RWPE2 (cell line): ENCODE results near the gene ACADL.

ENCODE experiments used
- ATAC-seq: fragments of 200-7000 bp; cut with Tn5 transposase; 3 replicates; pipeline ENCODE4 v1.9.1; 2021; ENCODE audit warnings: low read depth
- DNase-seq: peaks from one replicate; pipeline ENCODE4 v3.0.0-alpha.2; 2020; ENCODE audit warnings: low spot score
- H3K27ac ChIP-seq: fragments of 450-650 bp; 2 replicates; pipeline ENCODE4 v1.5.1; 2017; ENCODE audit warnings: mild to moderate bottlenecking; ENCODE audit not compliant: poor library complexity, severe bottlenecking
- H3K27me3 ChIP-seq: fragments of 250-450 bp; sonication (Bioruptor Pico); 2 replicates; pipeline ENCODE4 v1.5.1; 2021; ENCODE audit warnings: mild to moderate bottlenecking, moderate library complexity; ENCODE audit not compliant: insufficient read depth, poor library complexity, severe bottlenecking
- H3K36me3 ChIP-seq: fragments of 250-450 bp; sonication (Bioruptor Pico); 2 replicates; pipeline ENCODE4 v1.5.1; 2020; ENCODE audit warnings: low read depth, mild to moderate bottlenecking, moderate library complexity
- H3K4me1 ChIP-seq: fragments of 250-450 bp; sonication (Bioruptor Pico); 2 replicates; pipeline ENCODE4 v1.5.1; 2021; ENCODE audit warnings: mild to moderate bottlenecking, moderate library complexity; ENCODE audit not compliant: insufficient read depth, poor library complexity, severe bottlenecking
- H3K4me3 ChIP-seq: fragments of 250-450 bp; sonication (Bioruptor Pico); 2 replicates; pipeline ENCODE4 v1.5.1; 2021; ENCODE audit warnings: mild to moderate bottlenecking, moderate library complexity; ENCODE audit not compliant: severe bottlenecking
- H3K9me3 ChIP-seq: fragments of 250-450 bp; sonication (Bioruptor Pico); 2 replicates; pipeline ENCODE4 v1.5.1; 2021; ENCODE audit warnings: mild to moderate bottlenecking, moderate library complexity; ENCODE audit not compliant: severe bottlenecking
- CTCF ChIP-seq: fragments of 450-650 bp; IDR thresholded peaks from one replicate; pipeline ENCODE4 v1.5.1; 2017; ENCODE audit warnings: mild to moderate bottlenecking, moderate library complexity; ENCODE audit not compliant: poor library complexity, severe bottlenecking

ACADL gene

GRCh38 chr2:210172219-210172575 lies 53.0 kb downstream of the ACADL start:
- TF ChIP-seq CTCF: no peak
- H3K27ac ChIP-seq: no peak overlapping the region
- no peaks in the 10 kb centered on the region for H3K9me3 ChIP-seq
- H3K27me3 ChIP-seq: no peaks in the 10 kb centered on the region
- peaks cover 15% of the 10 kb centered on the region for H3K4me1 ChIP-seq
- no peaks in the 10 kb centered on the region for H3K36me3 ChIP-seq
- DNase-seq (no peak), ATAC-seq (no peak)
- no peak overlapping the region for H3K4me3 ChIP-seq

GRCh38 chr2:210171309-210172218 lies 53.7 kb downstream of the ACADL start, which contains the start of gene KANSL1L:
KANSL1L (minus strand) TSS chr2:210171409; CDS start chr2:210154582, 16,827 bp downstream.
- Histone ChIP-seq H3K4me3 (peak within 1 kb of the TSS; percentile 96), H3K4me1 (peaks cover 18% of the 10 kb centered on the region), H3K9me3 (no peaks in the 10 kb centered on the region), H3K36me3 (no peaks in the 10 kb centered on the region), H3K27ac (peak within 1 kb of the TSS; percentile 93), H3K27me3 (no peaks in the 10 kb centered on the region)
- ATAC-seq (peak; percentile 75), DNase-seq (peak; percentile 97)
- no peak for TF ChIP-seq CTCF

- no peak for TF ChIP-seq CTCF
Observed at GRCh38 chr2:210170446-210171303, 54.6 kb downstream of the ACADL start.

GRCh38 chr2:210170196-210170445 lies 55.1 kb downstream of the ACADL start:
- DNase-seq: no peak
- Histone ChIP-seq H3K4me3 (peak overlapping the region; percentile 96), H3K9me3 (no peaks in the 10 kb centered on the region), H3K27me3 (no peaks in the 10 kb centered on the region), H3K4me1 (peaks cover 18% of the 10 kb centered on the region), H3K27ac (peak overlapping the region; percentile 93), H3K36me3 (no peaks in the 10 kb centered on the region)
- no peak for ATAC-seq
- no peak for TF ChIP-seq CTCF

More at GRCh38 chr2:210170446-210171303, 54.6 kb downstream of the ACADL start:
- Histone ChIP-seq H3K4me1 (peaks cover 18% of the 10 kb centered on the region), H3K4me3 (peak overlapping the region; percentile 96), H3K36me3 (no peaks in the 10 kb centered on the region), H3K27me3 (no peaks in the 10 kb centered on the region), H3K9me3 (no peaks in the 10 kb centered on the region), H3K27ac (peak overlapping the region; percentile 93)
- ATAC-seq (peak; percentile 69), DNase-seq (peak; percentile 93)
